HEK293 (cell line): ENCODE data around the gene SPTLC2.

Experiments used
- BCL11B ChIP-seq: fragments of 450-650 bp; formaldehyde crosslinking; IDR thresholded peaks from 2 replicates; pipeline ENCODE4 v1.5.1; 2016; ENCODE audit warnings: low read depth, missing biosample characterization, missing genetic modification characterization
- GLI4 ChIP-seq: fragments of 450-650 bp; formaldehyde crosslinking; IDR thresholded peaks from 2 replicates; pipeline ENCODE4 v1.5.1; 2016; ENCODE audit warnings: missing biosample characterization, missing genetic modification characterization
- INSM2 ChIP-seq: fragments of 450-650 bp; formaldehyde crosslinking; IDR thresholded peaks from 2 replicates; pipeline ENCODE4 v1.5.1; 2016; ENCODE audit warnings: missing biosample characterization, missing genetic modification characterization
- YY1 ChIP-seq: fragments of 450-650 bp; formaldehyde crosslinking; IDR thresholded peaks from 2 replicates; pipeline ENCODE4 v1.5.1; 2018; ENCODE audit warnings: missing biosample characterization, missing genetic modification characterization
- ZBTB17 ChIP-seq: fragments of 450-650 bp; formaldehyde crosslinking; IDR thresholded peaks from 2 replicates; pipeline ENCODE4 v1.5.1; 2016; ENCODE audit warnings: missing biosample characterization, missing genetic modification characterization
- ZFHX2 ChIP-seq: fragments of 450-650 bp; formaldehyde crosslinking; conservative IDR thresholded peaks from 2 replicates; pipeline ENCODE4 v1.5.1; 2016; ENCODE audit warnings: missing biosample characterization, missing genetic modification characterization
- ZNF114 ChIP-seq: fragments of 450-650 bp; formaldehyde crosslinking; IDR thresholded peaks from 2 replicates; pipeline ENCODE4 v1.5.0; 2017; ENCODE audit warnings: missing biosample characterization, missing genetic modification characterization
- ZNF155 ChIP-seq: fragments of 450-650 bp; formaldehyde crosslinking; IDR thresholded peaks from 2 replicates; pipeline ENCODE4 v1.5.1; 2016; ENCODE audit warnings: missing biosample characterization, missing genetic modification characterization
- ZNF18 ChIP-seq: fragments of 450-650 bp; formaldehyde crosslinking; IDR thresholded peaks from 2 replicates; pipeline ENCODE4 v1.5.1; 2016; ENCODE audit warnings: missing biosample characterization, missing genetic modification characterization
- ZNF19 ChIP-seq: fragments of 450-650 bp; formaldehyde crosslinking; IDR thresholded peaks from 2 replicates; pipeline ENCODE4; 2016; ENCODE audit warnings: missing biosample characterization, missing genetic modification characterization, low read depth
- ZNF248 ChIP-seq: fragments of 450-650 bp; formaldehyde crosslinking; IDR thresholded peaks from 2 replicates; pipeline ENCODE4 v1.5.1; 2017; ENCODE audit warnings: missing biosample characterization, missing genetic modification characterization
- ZNF324 ChIP-seq: fragments of 450-650 bp; formaldehyde crosslinking; IDR thresholded peaks from 2 replicates; pipeline ENCODE4 v1.5.1; 2016; ENCODE audit warnings: missing biosample characterization, missing genetic modification characterization
- ZNF404 ChIP-seq: fragments of 450-650 bp; formaldehyde crosslinking; IDR thresholded peaks from 2 replicates; pipeline ENCODE4 v1.5.1; 2017; ENCODE audit warnings: missing biosample characterization, missing genetic modification characterization
- ZNF513 ChIP-seq: fragments of 450-650 bp; IDR thresholded peaks from 2 replicates; pipeline ENCODE4 v1.5.1; 2018; ENCODE audit warnings: missing biosample characterization, missing genetic modification characterization
- ZNF571 ChIP-seq: fragments of 450-650 bp; formaldehyde crosslinking; IDR thresholded peaks from 2 replicates; pipeline ENCODE4 v1.5.0; 2017; ENCODE audit warnings: missing biosample characterization, missing genetic modification characterization
- ZNF585B ChIP-seq: fragments of 450-650 bp; formaldehyde crosslinking; IDR thresholded peaks from 2 replicates; pipeline ENCODE4 v1.5.1; 2016; ENCODE audit warnings: missing biosample characterization, missing genetic modification characterization
- ZNF610 ChIP-seq: fragments of 450-650 bp; formaldehyde crosslinking; IDR thresholded peaks from 2 replicates; pipeline ENCODE4 v1.5.1; 2016; ENCODE audit warnings: missing biosample characterization, missing genetic modification characterization, borderline replicate concordance
- ZNF624 ChIP-seq: fragments of 450-650 bp; formaldehyde crosslinking; IDR thresholded peaks from 2 replicates; pipeline ENCODE4 v1.5.1; 2017; ENCODE audit warnings: missing biosample characterization, missing genetic modification characterization
- ZNF626 ChIP-seq: fragments of 450-650 bp; sonication (Bioruptor Pico); formaldehyde crosslinking; IDR thresholded peaks from 2 replicates; pipeline ENCODE4 v1.5.1; 2018; ENCODE audit warnings: missing biosample characterization, missing genetic modification characterization, inconsistent platforms
- ZNF670 ChIP-seq: fragments of 450-650 bp; formaldehyde crosslinking; IDR thresholded peaks from 2 replicates; pipeline ENCODE4 v1.5.1; 2016; ENCODE audit warnings: missing biosample characterization, missing genetic modification characterization, low read depth
- ZNF76 ChIP-seq: fragments of 450-650 bp; formaldehyde crosslinking; IDR thresholded peaks from 2 replicates; pipeline ENCODE4; 2016; ENCODE audit warnings: low read depth, missing biosample characterization, missing genetic modification characterization, borderline replicate concordance
- ZNF843 ChIP-seq: fragments of 450-650 bp; formaldehyde crosslinking; IDR thresholded peaks from 2 replicates; pipeline ENCODE4 v1.5.1; 2016; ENCODE audit warnings: missing biosample characterization, missing genetic modification characterization
- TF ChIP-seq, protein P1 (sequence below): fragments of 450-650 bp; formaldehyde crosslinking; IDR thresholded peaks from 2 replicates; pipeline ENCODE4 v1.5.1; 2016; ENCODE audit warnings: missing biosample characterization, missing genetic modification characterization
- TF ChIP-seq, protein P2 (sequence below): fragments of 450-650 bp; formaldehyde crosslinking; IDR thresholded peaks from 2 replicates; pipeline ENCODE4 v1.5.1; 2016; ENCODE audit warnings: missing biosample characterization, missing genetic modification characterization
- TF ChIP-seq, protein P3 (sequence below): fragments of 450-650 bp; formaldehyde crosslinking; IDR thresholded peaks from 2 replicates; pipeline ENCODE4 v1.5.1; 2016; ENCODE audit warnings: missing biosample characterization, missing genetic modification characterization

The SPTLC2 gene

GRCh38 chr14:77470224-77470870 lies 146.1 kb downstream of the SPTLC2 start (continued):
- TF ChIP-seq, protein P1, sequence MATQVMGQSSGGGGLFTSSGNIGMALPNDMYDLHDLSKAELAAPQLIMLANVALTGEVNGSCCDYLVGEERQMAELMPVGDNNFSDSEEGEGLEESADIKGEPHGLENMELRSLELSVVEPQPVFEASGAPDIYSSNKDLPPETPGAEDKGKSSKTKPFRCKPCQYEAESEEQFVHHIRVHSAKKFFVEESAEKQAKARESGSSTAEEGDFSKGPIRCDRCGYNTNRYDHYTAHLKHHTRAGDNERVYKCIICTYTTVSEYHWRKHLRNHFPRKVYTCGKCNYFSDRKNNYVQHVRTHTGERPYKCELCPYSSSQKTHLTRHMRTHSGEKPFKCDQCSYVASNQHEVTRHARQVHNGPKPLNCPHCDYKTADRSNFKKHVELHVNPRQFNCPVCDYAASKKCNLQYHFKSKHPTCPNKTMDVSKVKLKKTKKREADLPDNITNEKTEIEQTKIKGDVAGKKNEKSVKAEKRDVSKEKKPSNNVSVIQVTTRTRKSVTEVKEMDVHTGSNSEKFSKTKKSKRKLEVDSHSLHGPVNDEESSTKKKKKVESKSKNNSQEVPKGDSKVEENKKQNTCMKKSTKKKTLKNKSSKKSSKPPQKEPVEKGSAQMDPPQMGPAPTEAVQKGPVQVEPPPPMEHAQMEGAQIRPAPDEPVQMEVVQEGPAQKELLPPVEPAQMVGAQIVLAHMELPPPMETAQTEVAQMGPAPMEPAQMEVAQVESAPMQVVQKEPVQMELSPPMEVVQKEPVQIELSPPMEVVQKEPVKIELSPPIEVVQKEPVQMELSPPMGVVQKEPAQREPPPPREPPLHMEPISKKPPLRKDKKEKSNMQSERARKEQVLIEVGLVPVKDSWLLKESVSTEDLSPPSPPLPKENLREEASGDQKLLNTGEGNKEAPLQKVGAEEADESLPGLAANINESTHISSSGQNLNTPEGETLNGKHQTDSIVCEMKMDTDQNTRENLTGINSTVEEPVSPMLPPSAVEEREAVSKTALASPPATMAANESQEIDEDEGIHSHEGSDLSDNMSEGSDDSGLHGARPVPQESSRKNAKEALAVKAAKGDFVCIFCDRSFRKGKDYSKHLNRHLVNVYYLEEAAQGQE (tag by site-specific recombination): no peak
- no peak for TF ChIP-seq GLI4
- TF ChIP-seq ZNF18 (tag by site-specific recombination): 0 out of 2 replicates have a peak, but pooled peaks have one; percentile 26
- no peak for TF ChIP-seq ZNF76
- TF ChIP-seq ZBTB17 (tag by site-specific recombination): peak; percentile 57; the same call in 1 of the 2 replicates
- TF ChIP-seq ZNF513: no peak
- no peak for TF ChIP-seq ZNF404 (tag by site-specific recombination)
- peak; percentile 75 for TF ChIP-seq ZNF843 (tag by site-specific recombination)
- TF ChIP-seq INSM2 (tag by site-specific recombination): no peak; the same call in 1 of the 2 replicates
- TF ChIP-seq ZNF624 (tag by site-specific recombination): no peak
- TF ChIP-seq ZNF670: no peak
- TF ChIP-seq ZNF248 (tag by site-specific recombination): no peak
- TF ChIP-seq BCL11B (tag by site-specific recombination): no peak
- TF ChIP-seq ZNF571 (tag by site-specific recombination): no peak
- TF ChIP-seq ZNF19 (tag by site-specific recombination): no peak
- TF ChIP-seq, protein P2, sequence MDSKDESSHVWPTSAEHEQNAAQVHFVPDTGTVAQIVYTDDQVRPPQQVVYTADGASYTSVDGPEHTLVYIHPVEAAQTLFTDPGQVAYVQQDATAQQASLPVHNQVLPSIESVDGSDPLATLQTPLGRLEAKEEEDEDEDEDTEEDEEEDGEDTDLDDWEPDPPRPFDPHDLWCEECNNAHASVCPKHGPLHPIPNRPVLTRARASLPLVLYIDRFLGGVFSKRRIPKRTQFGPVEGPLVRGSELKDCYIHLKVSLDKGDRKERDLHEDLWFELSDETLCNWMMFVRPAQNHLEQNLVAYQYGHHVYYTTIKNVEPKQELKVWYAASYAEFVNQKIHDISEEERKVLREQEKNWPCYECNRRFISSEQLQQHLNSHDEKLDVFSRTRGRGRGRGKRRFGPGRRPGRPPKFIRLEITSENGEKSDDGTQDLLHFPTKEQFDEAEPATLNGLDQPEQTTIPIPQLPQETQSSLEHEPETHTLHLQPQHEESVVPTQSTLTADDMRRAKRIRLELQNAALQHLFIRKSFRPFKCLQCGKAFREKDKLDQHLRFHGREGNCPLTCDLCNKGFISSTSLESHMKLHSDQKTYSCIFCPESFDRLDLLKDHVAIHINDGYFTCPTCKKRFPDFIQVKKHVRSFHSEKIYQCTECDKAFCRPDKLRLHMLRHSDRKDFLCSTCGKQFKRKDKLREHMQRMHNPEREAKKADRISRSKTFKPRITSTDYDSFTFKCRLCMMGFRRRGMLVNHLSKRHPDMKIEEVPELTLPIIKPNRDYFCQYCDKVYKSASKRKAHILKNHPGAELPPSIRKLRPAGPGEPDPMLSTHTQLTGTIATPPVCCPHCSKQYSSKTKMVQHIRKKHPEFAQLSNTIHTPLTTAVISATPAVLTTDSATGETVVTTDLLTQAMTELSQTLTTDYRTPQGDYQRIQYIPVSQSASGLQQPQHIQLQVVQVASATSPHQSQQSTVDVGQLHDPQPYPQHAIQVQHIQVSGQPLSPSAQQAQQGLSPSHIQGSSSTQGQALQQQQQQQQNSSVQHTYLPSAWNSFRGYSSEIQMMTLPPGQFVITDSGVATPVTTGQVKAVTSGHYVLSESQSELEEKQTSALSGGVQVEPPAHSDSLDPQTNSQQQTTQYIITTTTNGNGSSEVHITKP: no peak
- TF ChIP-seq ZNF155 (tag by site-specific recombination): no peak
- TF ChIP-seq ZNF114 (tag by site-specific recombination): no peak
- TF ChIP-seq ZNF585B (tag by site-specific recombination): no peak
- TF ChIP-seq ZNF610: no peak
- no peak for TF ChIP-seq ZNF324 (tag by site-specific recombination)
- TF ChIP-seq ZFHX2 (tag by site-specific recombination): no peak
- TF ChIP-seq, protein P3, sequence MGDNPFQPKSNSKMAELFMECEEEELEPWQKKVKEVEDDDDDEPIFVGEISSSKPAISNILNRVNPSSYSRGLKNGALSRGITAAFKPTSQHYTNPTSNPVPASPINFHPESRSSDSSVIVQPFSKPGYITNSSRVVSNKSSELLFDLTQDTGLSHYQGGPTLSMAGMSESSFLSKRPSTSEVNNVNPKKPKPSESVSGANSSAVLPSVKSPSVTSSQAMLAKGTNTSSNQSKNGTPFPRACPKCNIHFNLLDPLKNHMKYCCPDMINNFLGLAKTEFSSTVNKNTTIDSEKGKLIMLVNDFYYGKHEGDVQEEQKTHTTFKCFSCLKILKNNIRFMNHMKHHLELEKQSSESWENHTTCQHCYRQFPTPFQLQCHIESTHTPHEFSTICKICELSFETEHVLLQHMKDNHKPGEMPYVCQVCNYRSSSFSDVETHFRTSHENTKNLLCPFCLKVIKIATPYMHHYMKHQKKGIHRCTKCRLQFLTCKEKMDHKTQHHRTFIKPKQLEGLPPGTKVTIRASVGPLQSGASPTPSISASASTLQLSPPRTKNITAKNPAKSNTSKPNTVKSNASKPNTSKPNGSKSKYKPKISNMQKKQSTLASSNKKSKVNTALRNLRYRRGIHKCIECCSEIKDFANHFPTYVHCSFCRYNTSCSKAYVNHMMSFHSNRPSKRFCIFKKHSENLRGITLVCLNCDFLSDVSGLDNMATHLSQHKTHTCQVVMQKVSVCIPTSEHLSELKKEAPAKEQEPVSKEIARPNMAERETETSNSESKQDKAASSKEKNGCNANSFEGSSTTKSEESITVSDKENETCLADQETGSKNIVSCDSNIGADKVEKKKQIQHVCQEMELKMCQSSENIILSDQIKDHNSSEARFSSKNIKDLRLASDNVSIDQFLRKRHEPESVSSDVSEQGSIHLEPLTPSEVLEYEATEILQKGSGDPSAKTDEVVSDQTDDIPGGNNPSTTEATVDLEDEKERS: no peak
- TF ChIP-seq ZNF626: no peak
- TF ChIP-seq YY1 (tag by site-specific recombination): no peak
